Progenitor cell of endocrine pancreas (in vitro differentiated cells): Measurements from ENCODE around the gene HERPUD1. TPM values are rescaled to one million over a fixed set of nuclear protein-coding genes. Genes with fewer than 3 reads are reported as not detected.

Experiments
- DNase-seq: peaks from one replicate; pipeline ENCODE4 v3.0.0; 2021; ENCODE audit warnings: low spot score; ENCODE audit not compliant: unreplicated experiment
- H3K27ac Mint-ChIP-seq: 2 replicates; pipeline ENCODE4 v1.8.0; 2021; ENCODE audit warnings: mild to moderate bottlenecking, moderate library complexity, mixed read lengths
- H3K27me3 Mint-ChIP-seq: 2 replicates; pipeline ENCODE4 v1.8.0; 2021; ENCODE audit warnings: mixed read lengths
- H3K36me3 Mint-ChIP-seq: 2 replicates; pipeline ENCODE4 v1.8.0; 2022; ENCODE audit warnings: mixed read lengths; ENCODE audit not compliant: insufficient read depth
- H3K4me1 Mint-ChIP-seq: 2 replicates; pipeline ENCODE4 v1.8.0; 2021; ENCODE audit warnings: low read depth, mixed read lengths
- H3K4me3 Mint-ChIP-seq: 2 replicates; pipeline ENCODE4 v1.8.0; 2021; ENCODE audit warnings: low read depth, mild to moderate bottlenecking, moderate library complexity, mixed read lengths
- H3K9me3 Mint-ChIP-seq: 2 replicates; pipeline ENCODE4 v1.8.0; 2021; ENCODE audit warnings: low read depth, mixed read lengths
- CTCF ChIP-seq: fragments of 200-600 bp; sonication (generic); IDR thresholded peaks from one replicate; pipeline ENCODE4 v1.5.0; 2021; ENCODE audit warnings: antibody characterized with exemption, mild to moderate bottlenecking; ENCODE audit not compliant: unreplicated experiment
- total RNA-seq: library from RNA; stranded (reverse); gene quantifications from 2 replicates; pipeline ENCODE4 v1.2.1, GENCODE V29; 2021

Gene HERPUD1
- total RNA-seq, 1 donor from 2014 or later: 70.0 TPM

GRCh38 chr16:56980792-56981724 is 49.1 kb downstream of the HERPUD1 start:
- TF ChIP-seq CTCF: no peak
- no peak for DNase-seq
- no peaks in the 10 kb centered on the region for H3K4me1 Mint-ChIP-seq
- no peak overlapping the region for H3K27ac Mint-ChIP-seq
- H3K36me3 Mint-ChIP-seq: no peaks in the 10 kb centered on the region
- no peaks in the 10 kb centered on the region for H3K9me3 Mint-ChIP-seq
- peaks cover 41% of the 10 kb centered on the region for H3K27me3 Mint-ChIP-seq
- no peak overlapping the region for H3K4me3 Mint-ChIP-seq

- Mint-ChIP-seq H3K9me3 (no peaks in the 10 kb centered on the region), H3K36me3 (no peaks in the 10 kb centered on the region), H3K4me3 (no peak overlapping the region), H3K4me1 (no peaks in the 10 kb centered on the region), H3K27me3 (peaks cover 38% of the 10 kb centered on the region), H3K27ac (no peak overlapping the region)
- TF ChIP-seq CTCF: no peak
- DNase-seq: no peak
These were observed 49.9 kb downstream of the HERPUD1 start for GRCh38 chr16:56981729-56982271.

GRCh38 chr16:56982695-56983094 is 50.8 kb downstream of the HERPUD1 start:
- Mint-ChIP-seq H3K9me3 (no peaks in the 10 kb centered on the region), H3K36me3 (no peaks in the 10 kb centered on the region), H3K4me3 (no peak overlapping the region), H3K4me1 (no peaks in the 10 kb centered on the region), H3K27me3 (peaks cover 45% of the 10 kb centered on the region), H3K27ac (no peak overlapping the region)
- DNase-seq: no peak
- no peak for TF ChIP-seq CTCF

GRCh38 chr16:56983211-56983751 is 51.3 kb downstream of the HERPUD1 start:
- peaks cover 51% of the 10 kb centered on the region for H3K27me3 Mint-ChIP-seq
- H3K36me3 Mint-ChIP-seq: no peaks in the 10 kb centered on the region
- H3K27ac Mint-ChIP-seq: no peak overlapping the region
- H3K9me3 Mint-ChIP-seq: no peaks in the 10 kb centered on the region
- no peak for DNase-seq
- no peak for TF ChIP-seq CTCF
- H3K4me3 Mint-ChIP-seq: no peak overlapping the region
- H3K4me1 Mint-ChIP-seq: no peaks in the 10 kb centered on the region

GRCh38 chr16:56984639-56985038 is 52.7 kb downstream of the HERPUD1 start:
- Mint-ChIP-seq H3K9me3 (no peaks in the 10 kb centered on the region), H3K4me3 (no peak overlapping the region), H3K36me3 (no peaks in the 10 kb centered on the region), H3K27me3 (peaks cover 65% of the 10 kb centered on the region), H3K27ac (no peak overlapping the region), H3K4me1 (no peaks in the 10 kb centered on the region)
- DNase-seq: no peak
- TF ChIP-seq CTCF: no peak
